Activated CD8-positive, alpha-beta memory T cell treated with anti-CD3 and anti-CD28 coated beads, Interleukin-2, amount 50 U/mL, for 48 hours (primary cell): ENCODE data around the gene PSENEN.
A peak's percentile ranks its signal among the peaks of the same experiment; 100 is the strongest.

Experiments
- DNase-seq: peaks from one replicate; pipeline ENCODE4 v3.0.0-alpha.2; 2020

Gene PSENEN

GRCh38 chr19:35745328-35746086 lies at the start of gene PSENEN, which contains the start of gene U2AF1L4:
PSENEN (plus strand) TSS chr19:35745651; CDS start chr19:35745931, 280 bp downstream.
U2AF1L4 (minus strand) TSS chr19:35745418; CDS start chr19:35745391, 27 bp downstream.
- peak; percentile 94 for DNase-seq

- no peak for DNase-seq
Measured at GRCh38 chr19:35695895-35696422, 49.5 kb upstream of the PSENEN start.

GRCh38 chr19:35696835-35697234 lies 48.6 kb upstream of the PSENEN start:
- DNase-seq, result peak; percentile 53

- DNase-seq, result peak; percentile 94
Measured at GRCh38 chr19:35702223-35703012, 43.0 kb upstream of the PSENEN start.

GRCh38 chr19:35703343-35703742 lies 42.1 kb upstream of the PSENEN start:
- DNase-seq, result no peak

- DNase-seq, result peak; percentile 68
Measured at GRCh38 chr19:35704218-35704617, 41.2 kb upstream of the PSENEN start, which contains the start of gene ZBTB32. ZBTB32 (plus strand) TSS chr19:35704558; CDS start chr19:35714627, 10,069 bp downstream.

- DNase-seq, result no peak
Measured at GRCh38 chr19:35708391-35708790, 37.1 kb upstream of the PSENEN start.

- peak; percentile 84 for DNase-seq
Measured at GRCh38 chr19:35710784-35711723, 34.4 kb upstream of the PSENEN start.

GRCh38 chr19:35712567-35713505 lies 32.6 kb upstream of the PSENEN start:
- peak; percentile 89 for DNase-seq

GRCh38 chr19:35713506-35713850 lies 32.0 kb upstream of the PSENEN start:
- no peak for DNase-seq

- peak; percentile 62 for DNase-seq
Measured at GRCh38 chr19:35713904-35714495, 31.5 kb upstream of the PSENEN start.

- DNase-seq, result peak; percentile 71
Measured at GRCh38 chr19:35714601-35715354, 30.7 kb upstream of the PSENEN start.

- peak; percentile 68 for DNase-seq
Measured at GRCh38 chr19:35715355-35715809, 30.1 kb upstream of the PSENEN start.

GRCh38 chr19:35715981-35716800 lies 29.3 kb upstream of the PSENEN start:
- no peak for DNase-seq

GRCh38 chr19:35716801-35717664 lies 28.4 kb upstream of the PSENEN start:
- peak; percentile 91 for DNase-seq

GRCh38 chr19:35717665-35718344 lies 27.6 kb upstream of the PSENEN start, which contains the start of gene KMT2B:
KMT2B (plus strand) TSS chr19:35718003; CDS start chr19:35718019, 16 bp downstream.
- DNase-seq, result peak; percentile 97

- peak; percentile 87 for DNase-seq
Measured at GRCh38 chr19:35718345-35719041, 27.0 kb upstream of the PSENEN start.
